HG02571 (cell line): Measurements from ENCODE around the gene GOLGA3.

Experiments used
- ATAC-seq: cut with Tn5 transposase; IDR thresholded peaks from one replicate; pipeline ENCODE4 v1.9.1; 2021; ENCODE audit warnings: mild to moderate bottlenecking, moderate library complexity; ENCODE audit not compliant: unreplicated experiment

Gene GOLGA3

GRCh38 chr12:132724506-132725241 is 104.0 kb downstream of the GOLGA3 start:
- no peak for ATAC-seq

GRCh38 chr12:132723764-132724140 is 104.9 kb downstream of the GOLGA3 start:
- no peak for ATAC-seq

- ATAC-seq, result no peak
Measured at GRCh38 chr12:132723015-132723763, 105.5 kb downstream of the GOLGA3 start.

GRCh38 chr12:132720606-132721345 is 107.9 kb downstream of the GOLGA3 start:
- ATAC-seq, result no peak

- ATAC-seq, result no peak
Measured at GRCh38 chr12:132719954-132720324, 108.7 kb downstream of the GOLGA3 start.

- ATAC-seq, result no peak
Measured at GRCh38 chr12:132719141-132719953, 109.3 kb downstream of the GOLGA3 start.
